Right lobe of liver (tissue), 6 donors: ENCODE results near the gene GPR31. TPM values are rescaled to one million over a fixed set of nuclear protein-coding genes. Genes with fewer than 3 reads are reported as not detected.

Experiments used
- ATAC-seq, 4 donors: fragments of 200-7000 bp; cut with Tn5 transposase; one replicate each; pipeline ENCODE4 v1.9.1; 2020; ENCODE audit warnings: mild to moderate bottlenecking in 4 of 4, moderate library complexity in 4 of 4
- DNase-seq, 3 donors: peaks; one replicate each; pipeline ENCODE4 v3.0.0-alpha.2; 2020
- H3K27ac ChIP-seq, 3 donors: fragments of 200-600 bp; one replicate each; pipeline ENCODE4 v1.8.0; 2022
- H3K27me3 ChIP-seq, 2 donors: fragments of 200-600 bp; one replicate each; pipeline ENCODE4 v1.8.0; 2022
- H3K36me3 ChIP-seq, 4 donors: fragments of 200-600 bp; sonication (generic) in 1 of 4; one replicate each; pipeline versions ENCODE4 v1.5.1 to v1.8.0; 2017 to 2022; ENCODE audit warnings: control low read depth in 1 of 4
- H3K4me1 ChIP-seq, 4 donors: fragments of 200-600 bp; sonication (generic) in 1 of 4; one replicate each; pipeline versions ENCODE4 v1.5.1 to v1.8.0; 2017 to 2022; ENCODE audit warnings: control low read depth in 1 of 4
- H3K4me3 ChIP-seq, 3 donors: fragments of 200-600 bp; one replicate each; pipeline ENCODE4 v1.8.0; 2022
- H3K9me3 ChIP-seq, 4 donors: fragments of 200-600 bp; sonication (generic) in 1 of 4; one replicate each; pipeline versions ENCODE4 v1.5.1 to v1.8.0; 2017 to 2022; ENCODE audit warnings: control low read depth in 1 of 4
- POLR2A ChIP-seq: fragments of 450-650 bp; IDR thresholded peaks from one replicate; pipeline ENCODE4 v1.6.1; 2017; ENCODE audit warnings: antibody characterized with exemption, mild to moderate bottlenecking
- WGBS: methylation state at CpG from one replicate; pipeline ENCODE4 v1.1.6; 2018; ENCODE audit warnings: low coverage, low lambda C conversion rate; ENCODE audit not compliant: insufficient coverage; ENCODE audit errors: missing lambda C conversion rate; 5-methylcytosine and 5-hydroxymethylcytosine counted together
- intact Hi-C, 2 donors: fragments of 100-400 bp; cut with DNase I; formaldehyde crosslinking; loops; one replicate each; pipeline versions ENCODE4 v1.11.2 to v1.14.1; 2022
- total RNA-seq, 6 experiments: library from RNA; depleted of rRNA in 2 of 6; stranded (reverse); fragments of >200 nt in 2 of 6; fragmentation: NEBNext Ultra II Directional in 3 of 6; extraction: Animal tissue kit (Norgen Biotek cat#: 25700) in 3 of 6; gene quantifications; one replicate each; pipeline versions ENCODE4 v1.1.0 to v1.2.4, GENCODE V29; 2016 to 2023
- TF ChIP-seq, protein P1 (sequence below), 4 donors: fragments of 200-600 bp in 3 of 4; fragments of 450-650 bp in 1 of 4; IDR thresholded peaks; one replicate each; pipeline versions ENCODE4 v1.5.1 to v1.8.0; 2016 to 2022; ENCODE audit warnings: antibody characterized with exemption in 4 of 4, mild to moderate bottlenecking in 2 of 4
- donor health status: DM: no; HTN: yes; CAD: no.
- donor health status: DM: no; HTN: no; CAD: no.
- donor health status: DM: no; HTN: no; CAD: no.
- donor health status: DM: no; HTN: yes; CAD: no.
- donor health status: DM: no; HTN: yes; CAD: no.

GPR31 gene
- total RNA-seq, 6 experiments from 2014 or later, result not detected

DNA sequence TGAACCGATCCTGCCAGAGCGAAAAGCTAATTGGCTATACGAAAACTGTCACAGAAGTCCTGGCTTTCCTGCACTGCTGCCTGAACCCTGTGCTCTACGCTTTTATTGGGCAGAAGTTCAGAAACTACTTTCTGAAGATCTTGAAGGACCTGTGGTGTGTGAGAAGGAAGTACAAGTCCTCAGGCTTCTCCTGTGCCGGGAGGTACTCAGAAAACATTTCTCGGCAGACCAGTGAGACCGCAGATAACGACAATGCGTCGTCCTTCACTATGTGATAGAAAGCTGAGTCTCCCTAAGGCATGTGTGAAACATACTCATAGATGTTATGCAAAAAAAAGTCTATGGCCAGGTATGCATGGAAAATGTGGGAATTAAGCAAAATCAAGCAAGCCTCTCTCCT lies 20.7 kb downstream of the GPR31 start:
- Histone ChIP-seq H3K9me3 (no peaks in the 10 kb centered on the region), H3K4me1 (peaks cover 0 to 3% (median 0%) of the 10 kb centered on the region in 4 donors), H3K27ac (no peak overlapping the region), H3K36me3 (no peaks in the 10 kb centered on the region), H3K4me3 (no peak overlapping the region), H3K27me3 (no peaks in the 10 kb centered on the region)
- DNase-seq, result no peak
- ATAC-seq, result no peak
- intact Hi-C loops, result no loop called here
- no peak for TF ChIP-seq POLR2A
- TF ChIP-seq, protein P1, sequence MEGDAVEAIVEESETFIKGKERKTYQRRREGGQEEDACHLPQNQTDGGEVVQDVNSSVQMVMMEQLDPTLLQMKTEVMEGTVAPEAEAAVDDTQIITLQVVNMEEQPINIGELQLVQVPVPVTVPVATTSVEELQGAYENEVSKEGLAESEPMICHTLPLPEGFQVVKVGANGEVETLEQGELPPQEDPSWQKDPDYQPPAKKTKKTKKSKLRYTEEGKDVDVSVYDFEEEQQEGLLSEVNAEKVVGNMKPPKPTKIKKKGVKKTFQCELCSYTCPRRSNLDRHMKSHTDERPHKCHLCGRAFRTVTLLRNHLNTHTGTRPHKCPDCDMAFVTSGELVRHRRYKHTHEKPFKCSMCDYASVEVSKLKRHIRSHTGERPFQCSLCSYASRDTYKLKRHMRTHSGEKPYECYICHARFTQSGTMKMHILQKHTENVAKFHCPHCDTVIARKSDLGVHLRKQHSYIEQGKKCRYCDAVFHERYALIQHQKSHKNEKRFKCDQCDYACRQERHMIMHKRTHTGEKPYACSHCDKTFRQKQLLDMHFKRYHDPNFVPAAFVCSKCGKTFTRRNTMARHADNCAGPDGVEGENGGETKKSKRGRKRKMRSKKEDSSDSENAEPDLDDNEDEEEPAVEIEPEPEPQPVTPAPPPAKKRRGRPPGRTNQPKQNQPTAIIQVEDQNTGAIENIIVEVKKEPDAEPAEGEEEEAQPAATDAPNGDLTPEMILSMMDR (IDR thresholded peaks at IDR 0.05), result no peak
- 76% methylated on average over 10 of the region's 10 CpGs for whole genome bisulfite sequencing

DNA sequence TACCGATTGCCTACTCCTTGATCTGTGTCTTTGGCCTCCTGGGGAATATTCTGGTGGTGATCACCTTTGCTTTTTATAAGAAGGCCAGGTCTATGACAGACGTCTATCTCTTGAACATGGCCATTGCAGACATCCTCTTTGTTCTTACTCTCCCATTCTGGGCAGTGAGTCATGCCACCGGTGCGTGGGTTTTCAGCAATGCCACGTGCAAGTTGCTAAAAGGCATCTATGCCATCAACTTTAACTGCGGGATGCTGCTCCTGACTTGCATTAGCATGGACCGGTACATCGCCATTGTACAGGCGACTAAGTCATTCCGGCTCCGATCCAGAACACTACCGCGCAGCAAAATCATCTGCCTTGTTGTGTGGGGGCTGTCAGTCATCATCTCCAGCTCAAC lies 21.4 kb downstream of the GPR31 start:
- Histone ChIP-seq H3K4me1 (no peaks in the 10 kb centered on the region), H3K36me3 (no peaks in the 10 kb centered on the region), H3K9me3 (no peaks in the 10 kb centered on the region), H3K4me3 (no peak overlapping the region), H3K27me3 (no peaks in the 10 kb centered on the region), H3K27ac (no peak overlapping the region)
- no peak for ATAC-seq
- intact Hi-C loops, result no loop called here
- no peak for DNase-seq
- WGBS, result 17% methylated on average over 2 of the region's 13 CpGs
- TF ChIP-seq POLR2A, result no peak
- TF ChIP-seq, protein P1 (IDR thresholded peaks at IDR 0.05), result no peak

DNA sequence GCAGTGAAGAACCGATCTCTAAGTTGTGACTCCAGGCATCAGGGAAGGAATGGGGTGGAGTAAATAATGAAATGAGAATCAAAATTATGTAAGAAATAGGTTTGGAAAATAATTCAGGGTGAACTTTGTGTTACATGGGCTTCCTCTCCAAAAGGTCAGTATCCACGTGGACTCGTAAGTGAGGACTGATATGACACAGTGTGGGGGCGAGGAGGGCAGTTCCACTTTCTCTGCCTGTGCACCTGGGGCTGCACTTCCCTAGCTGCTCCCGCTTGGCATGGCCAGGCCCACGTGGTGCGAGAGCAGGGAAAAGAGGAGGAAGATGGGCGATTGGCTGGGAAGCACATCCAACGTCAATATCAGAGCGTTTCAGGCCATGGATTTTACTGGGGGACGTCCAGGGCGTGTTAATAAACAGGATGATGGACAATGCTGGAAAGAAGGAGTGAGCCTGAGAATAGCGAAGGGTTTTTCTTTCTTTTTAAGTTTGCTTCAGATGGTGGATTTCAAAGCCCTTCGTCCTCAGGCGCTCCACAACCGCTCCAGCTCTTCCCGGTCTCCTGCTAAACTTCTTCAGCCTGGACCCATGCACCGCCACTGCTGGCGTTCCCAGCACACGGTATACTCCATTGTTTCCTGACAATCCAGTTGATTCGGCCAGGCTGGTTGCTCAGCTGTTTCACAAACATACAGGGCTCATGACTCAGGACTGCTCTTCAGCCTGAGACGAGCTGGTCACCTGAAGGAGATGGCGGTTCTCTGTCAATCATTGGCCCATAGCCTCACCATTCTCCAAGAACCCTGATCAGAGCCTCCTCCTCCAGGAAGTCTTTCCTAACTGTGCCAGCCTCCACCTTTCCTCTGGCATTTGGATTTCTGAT lies 23.1 kb downstream of the GPR31 start:
- H3K4me3 ChIP-seq, result no peak overlapping the region
- H3K36me3 ChIP-seq, result no peaks in the 10 kb centered on the region
- intact Hi-C loops, result no loop called here
- TF ChIP-seq, protein P1 (IDR thresholded peaks at IDR 0.05), result no peak
- TF ChIP-seq POLR2A, result no peak
- H3K27ac ChIP-seq, result no peak overlapping the region
- DNase-seq (no peak), ATAC-seq (peak in 1 of 4 donors; percentile 23)
- no peaks in the 10 kb centered on the region for H3K9me3 ChIP-seq
- H3K4me1 ChIP-seq, result no peaks in the 10 kb centered on the region
- WGBS, result 86% methylated on average over 13 of the region's 23 CpGs
- no peaks in the 10 kb centered on the region for H3K27me3 ChIP-seq

DNA sequence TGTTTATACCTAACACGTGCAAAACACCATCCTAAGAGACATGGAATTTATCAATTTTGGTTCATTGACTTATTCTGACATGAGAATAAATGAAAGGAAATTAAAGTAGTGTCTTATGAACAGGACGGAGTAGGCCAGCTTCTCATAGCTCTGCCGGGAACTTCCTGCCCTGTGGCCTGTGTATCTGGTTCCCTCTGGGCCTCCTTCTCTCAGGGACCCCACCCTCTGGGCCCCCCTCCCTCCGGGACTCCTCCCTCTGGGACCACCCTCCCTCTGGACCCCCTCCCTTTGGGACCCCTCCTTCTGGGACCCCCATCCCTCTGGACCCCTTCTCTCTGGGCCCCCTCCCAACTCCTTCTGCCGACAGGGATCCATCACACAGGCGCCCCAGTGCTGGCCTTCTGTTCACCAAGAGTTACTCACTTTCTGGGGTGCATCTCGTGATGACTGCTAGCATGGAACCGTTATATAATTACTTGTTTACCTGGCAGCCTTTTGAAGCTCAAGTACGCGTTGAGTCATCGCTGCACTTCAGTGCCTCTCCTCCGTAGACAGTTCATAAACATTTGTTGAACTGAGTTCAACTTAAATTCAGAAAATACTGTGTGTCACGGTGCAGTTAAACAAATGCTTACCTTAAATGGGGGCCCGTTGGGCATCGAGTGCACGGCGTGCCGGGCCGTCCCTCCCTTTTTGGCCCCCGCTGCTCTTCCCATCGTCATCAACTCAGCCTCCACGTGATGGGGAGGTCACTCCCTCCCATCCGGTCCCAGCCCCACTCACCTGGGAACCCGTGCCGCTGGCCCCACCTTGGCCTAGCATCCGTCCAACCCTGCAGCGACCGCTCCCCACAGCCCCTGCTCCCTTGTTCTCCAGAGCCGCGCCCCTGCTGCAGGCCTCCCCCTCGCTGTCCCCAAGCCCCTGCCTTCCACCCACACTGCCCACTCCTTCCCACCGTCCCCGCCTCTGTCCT lies 26.8 kb downstream of the GPR31 start:
- Histone ChIP-seq H3K27ac (no peak overlapping the region), H3K4me3 (no peak overlapping the region), H3K27me3 (no peaks in the 10 kb centered on the region), H3K4me1 (no peaks in the 10 kb centered on the region), H3K36me3 (no peaks in the 10 kb centered on the region), H3K9me3 (no peaks in the 10 kb centered on the region)
- 86% methylated on average over 22 of the region's 33 CpGs for WGBS
- TF ChIP-seq POLR2A, result no peak
- TF ChIP-seq, protein P1 (IDR thresholded peaks at IDR 0.05), result no peak
- intact Hi-C loops, result no loop called here
- DNase-seq, result no peak
- peak in 1 of 4 donors; percentile 30 for ATAC-seq
